ENCODE data around the gene GZMA.

DNA sequence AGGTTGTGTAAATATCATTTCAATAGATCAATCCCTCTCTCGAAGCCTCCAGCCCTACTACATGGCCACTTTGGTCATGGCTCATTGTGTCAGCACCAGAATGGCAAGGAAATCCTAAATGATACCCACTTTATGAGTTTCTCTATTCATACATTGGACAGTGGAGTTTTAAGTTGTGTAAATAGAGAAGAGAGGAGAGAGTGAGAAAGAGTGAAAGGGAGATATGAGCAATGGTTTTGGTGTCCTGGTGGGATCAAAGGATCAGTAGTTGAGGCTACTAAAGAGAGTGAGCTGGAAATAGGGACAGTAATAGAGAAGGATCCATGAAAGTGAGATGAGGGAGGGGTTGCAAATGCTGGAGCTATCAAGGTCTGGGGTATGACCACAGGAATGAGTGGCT is 31.5 kb upstream of the GZMA start:
- TF ChIP-seq, protein P1, sequence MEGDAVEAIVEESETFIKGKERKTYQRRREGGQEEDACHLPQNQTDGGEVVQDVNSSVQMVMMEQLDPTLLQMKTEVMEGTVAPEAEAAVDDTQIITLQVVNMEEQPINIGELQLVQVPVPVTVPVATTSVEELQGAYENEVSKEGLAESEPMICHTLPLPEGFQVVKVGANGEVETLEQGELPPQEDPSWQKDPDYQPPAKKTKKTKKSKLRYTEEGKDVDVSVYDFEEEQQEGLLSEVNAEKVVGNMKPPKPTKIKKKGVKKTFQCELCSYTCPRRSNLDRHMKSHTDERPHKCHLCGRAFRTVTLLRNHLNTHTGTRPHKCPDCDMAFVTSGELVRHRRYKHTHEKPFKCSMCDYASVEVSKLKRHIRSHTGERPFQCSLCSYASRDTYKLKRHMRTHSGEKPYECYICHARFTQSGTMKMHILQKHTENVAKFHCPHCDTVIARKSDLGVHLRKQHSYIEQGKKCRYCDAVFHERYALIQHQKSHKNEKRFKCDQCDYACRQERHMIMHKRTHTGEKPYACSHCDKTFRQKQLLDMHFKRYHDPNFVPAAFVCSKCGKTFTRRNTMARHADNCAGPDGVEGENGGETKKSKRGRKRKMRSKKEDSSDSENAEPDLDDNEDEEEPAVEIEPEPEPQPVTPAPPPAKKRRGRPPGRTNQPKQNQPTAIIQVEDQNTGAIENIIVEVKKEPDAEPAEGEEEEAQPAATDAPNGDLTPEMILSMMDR (IDR thresholded peaks at IDR 0.05): no peak
- TF ChIP-seq POLR2A (IDR thresholded peaks at IDR 0.05): no peak

Data from testis (tissue), 2 donors.